SK-N-SH (cell line): Measurements from ENCODE around the gene RHBDL3. TPM values are rescaled to one million over a fixed set of nuclear protein-coding genes. Genes with fewer than 3 reads are reported as not detected.

Experiments
- CTCF ChIA-PET: fragments of 300-600, 350-600 bp; formaldehyde crosslinking; extraction: SDS; loops from one replicate; lab custom pipeline; 2021; lab: Yijun Ruan, JAX
- POLR2A ChIA-PET: fragments of 350-600 bp; sonication (Branson Sonifier 250); formaldehyde crosslinking; extraction: SDS; loops from one replicate; lab custom pipeline; 2020; ENCODE audit warnings: antibody characterized with exemption, inconsistent platforms; lab: Yijun Ruan, JAX
- DNase-seq: peaks from one replicate; pipeline ENCODE4 v3.0.0; 2012
- H2AFZ ChIP-seq: fragments of 200-600 bp; sonication (generic); 2 replicates; pipeline ENCODE4 v1.8.1; 2016; ENCODE audit warnings: antibody characterized with exemption, mild to moderate bottlenecking, low read depth
- H3F3A ChIP-seq: fragments of 200-600 bp; sonication (generic); replicated peaks from 2 replicates; pipeline ENCODE3; 2016; ENCODE audit warnings: antibody characterized with exemption, mild to moderate bottlenecking; ENCODE audit not compliant: insufficient read depth
- H3K27ac ChIP-seq, 2 experiments: fragments of 200-500 bp in 1 of 2; fragments of 200-600 bp in 1 of 2; sonication (Bioruptor generic) in 1 of 2; sonication (generic), shearing (Covaris generic) in 1 of 2; 2 replicates each; pipeline versions ENCODE4 v1.5.1 to v1.6.1; 2014 to 2016; ENCODE audit warnings: low read depth in 2 of 2, inconsistent platforms in 1 of 2, low read length in 1 of 2, mild to moderate bottlenecking in 1 of 2, mixed read lengths in 1 of 2
- H3K27me3 ChIP-seq: fragments of 200-600 bp; sonication (generic), shearing (Covaris generic); 2 replicates; pipeline ENCODE4 v1.6.1; 2016; ENCODE audit warnings: mixed run types; ENCODE audit not compliant: insufficient read depth
- H3K36me3 ChIP-seq, 2 experiments: fragments of 200-500 bp in 1 of 2; fragments of 200-600 bp in 1 of 2; sonication (Bioruptor generic) in 1 of 2; sonication (generic) in 1 of 2; replicated peaks in 1 of 2; 2 replicates each; pipeline versions ENCODE3 to v1.5.1; 2014 to 2016; ENCODE audit warnings: low read length in 1 of 2, mild to moderate bottlenecking in 1 of 2; ENCODE audit not compliant: insufficient read depth in 2 of 2, control insufficient read depth in 1 of 2
- H3K4me1 ChIP-seq, 2 experiments: fragments of 200-500 bp in 1 of 2; fragments of 200-600 bp in 1 of 2; sonication (Bioruptor generic) in 1 of 2; sonication (generic), shearing (Covaris generic) in 1 of 2; 2 replicates each; pipeline versions ENCODE4 v1.5.1 to v1.6.1; 2014 to 2016; ENCODE audit warnings: low read depth in 1 of 2, low read length in 1 of 2, mixed run types in 1 of 2; ENCODE audit not compliant: insufficient read depth in 2 of 2, control insufficient read depth in 1 of 2
- H3K4me2 ChIP-seq: fragments of 200-600 bp; sonication (generic), shearing (Covaris generic); 2 replicates; pipeline ENCODE4 v1.6.1; 2017; ENCODE audit warnings: mixed run types
- H3K4me3 ChIP-seq, 2 experiments: fragments of 200-500 bp in 1 of 2; fragments of 200-600 bp in 1 of 2; sonication (Bioruptor generic) in 1 of 2; sonication (generic), shearing (Covaris generic) in 1 of 2; 2 replicates each; pipeline versions ENCODE4 v1.5.1 to v1.8.1; 2014 to 2016; ENCODE audit warnings: low read depth in 2 of 2, inconsistent platforms in 1 of 2, low read length in 1 of 2, mild to moderate bottlenecking in 1 of 2, mixed read lengths in 1 of 2, moderate library complexity in 1 of 2
- H3K79me2 ChIP-seq: fragments of 200-600 bp; sonication (generic); 2 replicates; pipeline ENCODE4 v1.8.1; 2017; ENCODE audit warnings: mild to moderate bottlenecking; ENCODE audit not compliant: insufficient read depth
- H3K9ac ChIP-seq: fragments of 200-600 bp; sonication (generic); 2 replicates; pipeline ENCODE4 v1.6.1; 2017; ENCODE audit warnings: mixed run types
- H3K9me2 ChIP-seq: fragments of 200-600 bp; sonication (generic); 2 replicates; pipeline ENCODE4 v1.6.1; 2017; ENCODE audit warnings: mixed run types
- H3K9me3 ChIP-seq: fragments of 200-600 bp; sonication (generic); 2 replicates; pipeline ENCODE4 v1.6.1; 2017; ENCODE audit warnings: mixed run types, mild to moderate bottlenecking, moderate library complexity
- H4K20me1 ChIP-seq: fragments of 200-600 bp; sonication (generic); 2 replicates; pipeline ENCODE4 v1.6.1; 2017; ENCODE audit warnings: mild to moderate bottlenecking, mixed run types; ENCODE audit not compliant: insufficient read depth
- CHD2 ChIP-seq: fragments of 150-350 bp; IDR thresholded peaks from 2 replicates; pipeline ENCODE4 v1.6.1; 2018; ENCODE audit warnings: low read length; ENCODE audit not compliant: partially characterized antibody
- CTCF ChIP-seq: fragments of 200-600 bp; sonication (generic); IDR thresholded peaks from 2 replicates; pipeline ENCODE4 v1.6.1; 2017; ENCODE audit warnings: antibody characterized with exemption, mild to moderate bottlenecking, moderate library complexity
- ELF1 ChIP-seq: IDR thresholded peaks from 2 replicates; pipeline ENCODE4 v1.4.0; 2012
- FOSL2 ChIP-seq: IDR thresholded peaks from 2 replicates; pipeline ENCODE4 v1.4.0; 2012; ENCODE audit warnings: low read depth, mild to moderate bottlenecking, moderate library complexity, borderline replicate concordance
- FOXJ3 ChIP-seq: sonication (generic); formaldehyde crosslinking; IDR thresholded peaks from 2 replicates; pipeline ENCODE4 v1.5.1; 2020; ENCODE audit warnings: mild to moderate bottlenecking, missing genetic modification reagents
- FOXM1 ChIP-seq: IDR thresholded peaks from 2 replicates; pipeline ENCODE4 v1.4.0; 2012; ENCODE audit warnings: low read depth, mild to moderate bottlenecking
- GABPA ChIP-seq: IDR thresholded peaks from 2 replicates; pipeline ENCODE4 v1.4.0; 2012; ENCODE audit warnings: low read depth, mild to moderate bottlenecking
- IRF3 ChIP-seq: fragments of 150-350 bp; IDR thresholded peaks from 2 replicates; pipeline ENCODE4 v1.6.1; 2016; ENCODE audit warnings: mild to moderate bottlenecking, low read depth, low read length
- JUND ChIP-seq: IDR thresholded peaks from 2 replicates; pipeline ENCODE4 v1.4.0; 2012
- MAX ChIP-seq: IDR thresholded peaks from 2 replicates; pipeline ENCODE4 v1.4.0; 2012; ENCODE audit warnings: low read depth
- MXI1 ChIP-seq: IDR thresholded peaks from 2 replicates; pipeline ENCODE4 v1.6.1; 2012; ENCODE audit warnings: mild to moderate bottlenecking, low read depth, low read length, improper control_type of control experiment
- NFIC ChIP-seq: IDR thresholded peaks from 2 replicates; pipeline ENCODE4 v1.4.0; 2012; ENCODE audit warnings: borderline replicate concordance
- PBX3 ChIP-seq: IDR thresholded peaks from 2 replicates; pipeline ENCODE4; 2012
- POLR2AphosphoS5 ChIP-seq: IDR thresholded peaks from 2 replicates; pipeline ENCODE4 v1.6.1; 2012; ENCODE audit warnings: low read depth, low read length
- RAD21 ChIP-seq: IDR thresholded peaks from 2 replicates; pipeline ENCODE4 v1.6.1; 2012; ENCODE audit warnings: mild to moderate bottlenecking, low read length
- RCOR1 ChIP-seq: fragments of 150-350 bp; IDR thresholded peaks from 2 replicates; pipeline ENCODE4 v1.6.1; 2017; ENCODE audit warnings: antibody characterized with exemption, low read length
- RFX5 ChIP-seq: IDR thresholded peaks from 2 replicates; pipeline ENCODE4 v1.6.1; 2012; ENCODE audit warnings: mild to moderate bottlenecking, improper control_type of control experiment, low read length
- TCF12 ChIP-seq: IDR thresholded peaks from 2 replicates; pipeline ENCODE4 v1.4.0; 2012
- TEAD4 ChIP-seq: IDR thresholded peaks from 2 replicates; pipeline ENCODE4 v1.4.0; 2012; ENCODE audit warnings: mild to moderate bottlenecking, borderline replicate concordance; ENCODE audit not compliant: insufficient read depth
- USF2 ChIP-seq: fragments of 150-350 bp; IDR thresholded peaks from 2 replicates; pipeline ENCODE4 v1.6.1; 2017; ENCODE audit warnings: antibody characterized with exemption, low read length, low read depth, borderline replicate concordance
- WGBS: methylation state at CpG from one replicate; pipeline ENCODE4 v1.1.6; 2017; ENCODE audit warnings: low lambda C conversion rate; 5-methylcytosine and 5-hydroxymethylcytosine counted together
- polyA plus RNA-seq, 3 experiments: library from polyadenylated mRNA; depleted of rRNA; stranded (reverse); fragments of >200 nt; gene quantifications; 2 replicates each; pipeline ENCODE4 v1.2.3, GENCODE V29; 2012

The RHBDL3 gene
- polyA plus RNA-seq, 1 of the 3 experiments (the other 2 are of a cell fraction) = 0.72 TPM

GRCh38 chr17:32271844-32272243, 6.2 kb downstream of the RHBDL3 start (continued):
- no peak for TF ChIP-seq IRF3
- TF ChIP-seq FOSL2 = no peak
- TF ChIP-seq ELF1 = no peak
- no peak for TF ChIP-seq USF2
- no peak for TF ChIP-seq RCOR1
- no peak for TF ChIP-seq MXI1
- no peak for TF ChIP-seq TEAD4
- TF ChIP-seq FOXJ3 (CRISPR knock-in tag) = no peak
- no peak for TF ChIP-seq FOXM1

- POLR2A ChIA-PET = no interaction called here
- H3K4me3 ChIP-seq = no peak overlapping the region
- no peaks in the 10 kb centered on the region for H3F3A ChIP-seq
- no peak overlapping the region for H3K27ac ChIP-seq
- WGBS = 86% methylated on average over 4 of the region's 5 CpGs
- no peaks in the 10 kb centered on the region for H3K79me2 ChIP-seq
- TF ChIP-seq POLR2AphosphoS5 = no peak
- TF ChIP-seq NFIC = no peak
- TF ChIP-seq TEAD4 = no peak
- TF ChIP-seq USF2 = no peak
- TF ChIP-seq MAX = no peak
- TF ChIP-seq CTCF = no peak
- TF ChIP-seq FOSL2 = no peak
- TF ChIP-seq CHD2 = no peak
- TF ChIP-seq GABPA = no peak
- TF ChIP-seq RAD21 = no peak
- TF ChIP-seq JUND = no peak
- no peak for TF ChIP-seq TCF12
- TF ChIP-seq PBX3 = no peak
- TF ChIP-seq RFX5 = no peak
- TF ChIP-seq RCOR1 = no peak
- TF ChIP-seq ELF1 = no peak
- H3K27me3 ChIP-seq = no peaks in the 10 kb centered on the region
- no peak for DNase-seq
- H3K36me3 ChIP-seq = no peaks in the 10 kb centered on the region
- CTCF ChIA-PET = no interaction called here
- no peak overlapping the region for H2AFZ ChIP-seq
- peaks cover 9 to 11% of the 10 kb centered on the region in 2 experiments; a peak in 2 of 4 replicates for H3K4me1 ChIP-seq
- H3K9me3 ChIP-seq = no peaks in the 10 kb centered on the region
- no peak overlapping the region for H3K4me2 ChIP-seq
- no peaks in the 10 kb centered on the region for H4K20me1 ChIP-seq
- no peak overlapping the region for H3K9ac ChIP-seq
- H3K9me2 ChIP-seq = no peaks in the 10 kb centered on the region
Observed at GRCh38 chr17:32274101-32274500, 8.5 kb downstream of the RHBDL3 start.
